GM19467 (cell line): Measurements from ENCODE around the gene EMC6.

ENCODE experiments used
- ATAC-seq: cut with Tn5 transposase; IDR thresholded peaks from one replicate; pipeline ENCODE4 v1.9.1; 2021; ENCODE audit warnings: mild to moderate bottlenecking, moderate library complexity; ENCODE audit not compliant: unreplicated experiment

The EMC6 gene

GRCh38 chr17:3655766-3656165 lies 12.8 kb upstream of the EMC6 start:
- ATAC-seq, result no peak

GRCh38 chr17:3656353-3656752 lies 12.3 kb upstream of the EMC6 start:
- no peak for ATAC-seq

- ATAC-seq, result no peak
Measured at GRCh38 chr17:3656755-3657587, 11.6 kb upstream of the EMC6 start.

GRCh38 chr17:3657588-3657869 lies 11.1 kb upstream of the EMC6 start:
- no peak for ATAC-seq

GRCh38 chr17:3657874-3658783 lies 10.5 kb upstream of the EMC6 start:
- ATAC-seq, result no peak

- no peak for ATAC-seq
Measured at GRCh38 chr17:3658784-3659449, 9.7 kb upstream of the EMC6 start.

- no peak for ATAC-seq
Measured at GRCh38 chr17:3659541-3660111, 9.0 kb upstream of the EMC6 start.

- no peak for ATAC-seq
Measured at GRCh38 chr17:3660311-3660891, 8.2 kb upstream of the EMC6 start.

GRCh38 chr17:3663102-3664011 lies 5.3 kb upstream of the EMC6 start:
- no peak for ATAC-seq

GRCh38 chr17:3665834-3666233 lies 2.8 kb upstream of the EMC6 start:
- ATAC-seq, result no peak

- no peak for ATAC-seq
Measured at GRCh38 chr17:3666516-3666915, 2.1 kb upstream of the EMC6 start.

GRCh38 chr17:3667366-3668278 lies 990 bp upstream of the EMC6 start:
- ATAC-seq, result peak; percentile 7

- ATAC-seq, result peak; percentile 5
Measured at GRCh38 chr17:3669085-3669347, 404 bp downstream of the EMC6 start.

GRCh38 chr17:3669548-3669947 lies 936 bp downstream of the EMC6 start:
- ATAC-seq, result no peak

- ATAC-seq, result no peak
Measured at GRCh38 chr17:3672571-3672970, 4.0 kb downstream of the EMC6 start.

GRCh38 chr17:3675886-3676285 lies 7.3 kb downstream of the EMC6 start:
- ATAC-seq, result no peak

GRCh38 chr17:3678095-3678820 lies 9.6 kb downstream of the EMC6 start:
- ATAC-seq, result no peak

GRCh38 chr17:3678821-3679530 lies 10.4 kb downstream of the EMC6 start:
- no peak for ATAC-seq
